WTC11 (cell line): ENCODE measurements around the gene ANO3. TPM values are rescaled to one million over a fixed set of nuclear protein-coding genes. Genes with fewer than 3 reads are reported as not detected.

Experiments
- ATAC-seq: fragments of 200-7000 bp; cut with Tn5 transposase; 2 replicates; pipeline ENCODE4 v1.10.0; 2021; ENCODE audit warnings: mild to moderate bottlenecking, moderate library complexity
- CTCF ChIA-PET: fragments of 300-600 bp; sonication (Branson Sonifier 250); formaldehyde crosslinking; loops from one replicate; lab custom pipeline; 2021; ENCODE audit warnings: antibody characterized with exemption; lab: Charles Lee
- POLR2A ChIA-PET: fragments of 350-600 bp; sonication (Branson Sonifier 250); formaldehyde crosslinking; loops from one replicate; lab custom pipeline; 2021; ENCODE audit warnings: antibody characterized with exemption; lab: Charles Lee
- DNase-seq: peaks from one replicate; pipeline ENCODE4 v3.0.0; 2021; ENCODE audit warnings: low spot score
- H3K27ac Mint-ChIP-seq: 2 replicates; pipeline ENCODE4 v1.8.0; 2021; ENCODE audit warnings: mixed read lengths
- H3K27me3 Mint-ChIP-seq: 2 replicates; pipeline ENCODE4 v1.8.0; 2021; ENCODE audit warnings: low read depth, mild to moderate bottlenecking, moderate library complexity, mixed read lengths
- H3K36me3 Mint-ChIP-seq: 2 replicates; pipeline ENCODE4 v1.8.0; 2021; ENCODE audit warnings: mixed read lengths
- H3K4me1 Mint-ChIP-seq: 2 replicates; pipeline ENCODE4 v1.8.0; 2022; ENCODE audit warnings: mixed read lengths
- H3K4me3 Mint-ChIP-seq: 2 replicates; pipeline ENCODE4 v1.8.0; 2021; ENCODE audit warnings: mild to moderate bottlenecking, moderate library complexity, mixed read lengths
- H3K9me3 Mint-ChIP-seq: 2 replicates; pipeline ENCODE4 v1.8.0; 2021; ENCODE audit warnings: mixed read lengths
- ARID4B ChIP-seq: sonication (generic); formaldehyde crosslinking; IDR thresholded peaks from 2 replicates; pipeline ENCODE4 v1.8.0; 2023; ENCODE audit warnings: missing genetic modification reagents, mild to moderate bottlenecking, borderline replicate concordance
- CDX4 ChIP-seq: fragments of 250-450 bp; sonication (Bioruptor Pico); IDR thresholded peaks from 2 replicates; pipeline ENCODE4 v1.9.0; 2021; ENCODE audit warnings: moderate library complexity, mild to moderate bottlenecking, inconsistent platforms, borderline replicate concordance
- CREM ChIP-seq: sonication (generic); formaldehyde crosslinking; IDR thresholded peaks from 2 replicates; pipeline ENCODE4 v1.8.1; 2022; ENCODE audit warnings: mild to moderate bottlenecking, missing genetic modification reagents, moderate library complexity
- E2F5 ChIP-seq: sonication (generic); formaldehyde crosslinking; IDR thresholded peaks from 2 replicates; pipeline ENCODE4 v1.8.1; 2022; ENCODE audit warnings: mild to moderate bottlenecking, moderate library complexity, missing genetic modification reagents
- GRHL2 ChIP-seq: fragments of 250-450 bp; sonication (Bioruptor Pico); IDR thresholded peaks from 2 replicates; pipeline ENCODE4 v1.8.0; 2022; ENCODE audit warnings: mild to moderate bottlenecking, moderate library complexity; ENCODE audit not compliant: insufficient replicate concordance, severe bottlenecking
- HMGA2 ChIP-seq: fragments of 250-450 bp; sonication (Bioruptor Pico); IDR thresholded peaks from 2 replicates; pipeline ENCODE4 v1.4.0; 2021; ENCODE audit warnings: mild to moderate bottlenecking, moderate library complexity
- JAZF1 ChIP-seq: fragments of 250-450 bp; sonication (Bioruptor Pico); IDR thresholded peaks from 2 replicates; pipeline ENCODE4 v1.9.0; 2021; ENCODE audit warnings: moderate library complexity, mild to moderate bottlenecking, inconsistent platforms
- MXD4 ChIP-seq: fragments of 250-450 bp; sonication (Bioruptor Pico); IDR thresholded peaks from 2 replicates; pipeline ENCODE4 v1.8.0; 2021; ENCODE audit warnings: mild to moderate bottlenecking, moderate library complexity, borderline replicate concordance
- NFATC4 ChIP-seq: fragments of 250-450 bp; sonication (Bioruptor Pico); IDR thresholded peaks from 2 replicates; pipeline ENCODE4 v1.9.0; 2021; ENCODE audit warnings: mild to moderate bottlenecking
- NFYB ChIP-seq: sonication (generic); formaldehyde crosslinking; conservative IDR thresholded peaks from 2 replicates; pipeline ENCODE4 v1.8.0; 2022; ENCODE audit warnings: low read depth, missing genetic modification reagents
- NR2C2 ChIP-seq: sonication (generic); formaldehyde crosslinking; IDR thresholded peaks from 2 replicates; pipeline ENCODE4 v1.8.0; 2022; ENCODE audit warnings: mild to moderate bottlenecking, missing genetic modification reagents
- PREB ChIP-seq: sonication (generic); formaldehyde crosslinking; IDR thresholded peaks from 2 replicates; pipeline ENCODE4 v1.8.1; 2022; ENCODE audit warnings: mild to moderate bottlenecking, missing genetic modification reagents, moderate library complexity, borderline replicate concordance
- PRRX2 ChIP-seq: fragments of 250-450 bp; sonication (Bioruptor Pico); IDR thresholded peaks from 2 replicates; pipeline ENCODE4 v1.8.0; 2021; ENCODE audit warnings: mild to moderate bottlenecking
- RELA ChIP-seq: sonication (generic); formaldehyde crosslinking; IDR thresholded peaks from 2 replicates; pipeline ENCODE4 v1.8.1; 2022; ENCODE audit warnings: missing genetic modification reagents, mild to moderate bottlenecking, borderline replicate concordance
- TP53 ChIP-seq: sonication (generic); formaldehyde crosslinking; IDR thresholded peaks from 2 replicates; pipeline ENCODE4 v1.8.1; 2023; ENCODE audit warnings: mild to moderate bottlenecking, missing genetic modification reagents
- ZNF423 ChIP-seq: fragments of 250-450 bp; sonication (Bioruptor Pico); IDR thresholded peaks from 2 replicates; pipeline ENCODE4 v2.1.2; 2022; ENCODE audit warnings: mild to moderate bottlenecking, moderate library complexity
- ZNF425 ChIP-seq: fragments of 250-450 bp; sonication (Bioruptor Pico); conservative IDR thresholded peaks from 2 replicates; pipeline ENCODE4 v1.9.0; 2021; ENCODE audit warnings: mild to moderate bottlenecking
- ZNF512 ChIP-seq: sonication (generic); formaldehyde crosslinking; IDR thresholded peaks from 2 replicates; pipeline ENCODE4 v1.8.1; 2022; ENCODE audit warnings: missing genetic modification reagents, borderline replicate concordance
- total RNA-seq: library from RNA; stranded (reverse); gene quantifications from 3 replicates; pipeline ENCODE4 v1.2.3, GENCODE V29; 2021
- TF ChIP-seq, protein P1 (sequence below): fragments of 250-450 bp; sonication (Bioruptor Pico); IDR thresholded peaks from 2 replicates; pipeline ENCODE4 v2.1.2; 2022; ENCODE audit warnings: mild to moderate bottlenecking, moderate library complexity
- TF ChIP-seq, protein P2 (sequence below): sonication (generic); formaldehyde crosslinking; IDR thresholded peaks from 2 replicates; pipeline ENCODE4 v1.8.1; 2022; ENCODE audit warnings: low read depth, missing genetic modification reagents, borderline replicate concordance

The ANO3 gene
- total RNA-seq, 1 experiment from 2014 or later = 0.11 TPM

GRCh38 chr11:26344647-26345046 is 12.7 kb downstream of the ANO3 start:
- POLR2A ChIA-PET = no interaction called here
- no peaks in the 10 kb centered on the region for H3K4me1 Mint-ChIP-seq
- TF ChIP-seq JAZF1 (no peak), CREM (CRISPR knock-in tag) (no peak), E2F5 (CRISPR knock-in tag) (no peak), NFYB (CRISPR knock-in tag) (no peak), GRHL2 (CRISPR knock-in tag) (no peak), ZNF423 (CRISPR knock-in tag) (no peak), NR2C2 (no peak), ARID4B (CRISPR knock-in tag) (no peak), HMGA2 (CRISPR knock-in tag) (no peak), MXD4 (CRISPR knock-in tag) (no peak), TP53 (CRISPR knock-in tag) (no peak), CDX4 (CRISPR knock-in tag) (no peak), RELA (CRISPR knock-in tag) (no peak), ZNF512 (CRISPR knock-in tag) (no peak), PRRX2 (CRISPR knock-in tag) (no peak), ZNF425 (no peak), NFATC4 (no peak), PREB (CRISPR knock-in tag) (no peak)
- TF ChIP-seq, protein P1, sequence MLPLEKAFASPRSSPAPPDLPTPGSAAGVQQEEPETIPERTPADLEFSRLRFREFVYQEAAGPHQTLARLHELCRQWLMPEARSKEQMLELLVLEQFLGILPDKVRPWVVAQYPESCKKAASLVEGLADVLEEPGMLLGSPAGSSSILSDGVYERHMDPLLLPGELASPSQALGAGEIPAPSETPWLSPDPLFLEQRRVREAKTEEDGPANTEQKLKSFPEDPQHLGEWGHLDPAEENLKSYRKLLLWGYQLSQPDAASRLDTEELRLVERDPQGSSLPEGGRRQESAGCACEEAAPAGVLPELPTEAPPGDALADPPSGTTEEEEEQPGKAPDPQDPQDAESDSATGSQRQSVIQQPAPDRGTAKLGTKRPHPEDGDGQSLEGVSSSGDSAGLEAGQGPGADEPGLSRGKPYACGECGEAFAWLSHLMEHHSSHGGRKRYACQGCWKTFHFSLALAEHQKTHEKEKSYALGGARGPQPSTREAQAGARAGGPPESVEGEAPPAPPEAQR (CRISPR knock-in tag) = no peak
- TF ChIP-seq, protein P2, sequence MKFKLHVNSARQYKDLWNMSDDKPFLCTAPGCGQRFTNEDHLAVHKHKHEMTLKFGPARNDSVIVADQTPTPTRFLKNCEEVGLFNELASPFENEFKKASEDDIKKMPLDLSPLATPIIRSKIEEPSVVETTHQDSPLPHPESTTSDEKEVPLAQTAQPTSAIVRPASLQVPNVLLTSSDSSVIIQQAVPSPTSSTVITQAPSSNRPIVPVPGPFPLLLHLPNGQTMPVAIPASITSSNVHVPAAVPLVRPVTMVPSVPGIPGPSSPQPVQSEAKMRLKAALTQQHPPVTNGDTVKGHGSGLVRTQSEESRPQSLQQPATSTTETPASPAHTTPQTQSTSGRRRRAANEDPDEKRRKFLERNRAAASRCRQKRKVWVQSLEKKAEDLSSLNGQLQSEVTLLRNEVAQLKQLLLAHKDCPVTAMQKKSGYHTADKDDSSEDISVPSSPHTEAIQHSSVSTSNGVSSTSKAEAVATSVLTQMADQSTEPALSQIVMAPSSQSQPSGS (CRISPR knock-in tag) = no peak

More at GRCh38 chr11:26344647-26345046, 12.7 kb downstream of the ANO3 start:
- no peak overlapping the region for H3K27ac Mint-ChIP-seq
- CTCF ChIA-PET = no interaction called here
- H3K4me3 Mint-ChIP-seq = no peak overlapping the region
- H3K27me3 Mint-ChIP-seq = no peaks in the 10 kb centered on the region
- no peaks in the 10 kb centered on the region for H3K36me3 Mint-ChIP-seq
- no peaks in the 10 kb centered on the region for H3K9me3 Mint-ChIP-seq
- DNase-seq (no peak), ATAC-seq (no peak)
